Hippocampal formation (tissue), 2 donors: Measurements from ENCODE around the gene SLC17A4.

Experiments used
- DNase-seq, 2 donors: peaks; one replicate each; lab custom pipeline; 2025; lab: John Stamatoyannopoulos, UW

Gene SLC17A4

GRCh38 chr6:25816252-25816651 lies 61.7 kb downstream of the SLC17A4 start:
- no peak for DNase-seq

GRCh38 chr6:25821341-25821740 lies 66.8 kb downstream of the SLC17A4 start:
- no peak for DNase-seq

GRCh38 chr6:25829375-25829774 lies 74.8 kb downstream of the SLC17A4 start:
- DNase-seq: no peak

GRCh38 chr6:25830458-25830857 lies 75.9 kb downstream of the SLC17A4 start:
- DNase-seq: no peak
